ENCODE data around the gene RHEBL1.

GRCh38 chr12:49109641-49110463 is 40.1 kb upstream of the RHEBL1 start:
- TF ChIP-seq CTCF (IDR thresholded peaks at IDR 0.05; ENCODE audit: low read depth, low read length, missing input control) (no peak), REST (IDR thresholded peaks at IDR 0.05) (no peak), MAX (IDR thresholded peaks at IDR 0.05) (no peak), RAD21 (IDR thresholded peaks at IDR 0.05) (no peak), NR2F2 (IDR thresholded peaks at IDR 0.05) (no peak), JUND (IDR thresholded peaks at IDR 0.05) (no peak), SP1 (IDR thresholded peaks at IDR 0.05) (no peak), HNF4A (conservative IDR thresholded peaks at IDR 0.05) (no peak), TAF1 (conservative IDR thresholded peaks at IDR 0.05) (no peak)
